ENCODE measurements around the gene VPS8. TPM values are rescaled to one million over a fixed set of nuclear protein-coding genes. Genes with fewer than 3 reads are reported as not detected.

The VPS8 gene
- total RNA-seq, 1 donor from 2014 or later, result 59.4 TPM

DNA sequence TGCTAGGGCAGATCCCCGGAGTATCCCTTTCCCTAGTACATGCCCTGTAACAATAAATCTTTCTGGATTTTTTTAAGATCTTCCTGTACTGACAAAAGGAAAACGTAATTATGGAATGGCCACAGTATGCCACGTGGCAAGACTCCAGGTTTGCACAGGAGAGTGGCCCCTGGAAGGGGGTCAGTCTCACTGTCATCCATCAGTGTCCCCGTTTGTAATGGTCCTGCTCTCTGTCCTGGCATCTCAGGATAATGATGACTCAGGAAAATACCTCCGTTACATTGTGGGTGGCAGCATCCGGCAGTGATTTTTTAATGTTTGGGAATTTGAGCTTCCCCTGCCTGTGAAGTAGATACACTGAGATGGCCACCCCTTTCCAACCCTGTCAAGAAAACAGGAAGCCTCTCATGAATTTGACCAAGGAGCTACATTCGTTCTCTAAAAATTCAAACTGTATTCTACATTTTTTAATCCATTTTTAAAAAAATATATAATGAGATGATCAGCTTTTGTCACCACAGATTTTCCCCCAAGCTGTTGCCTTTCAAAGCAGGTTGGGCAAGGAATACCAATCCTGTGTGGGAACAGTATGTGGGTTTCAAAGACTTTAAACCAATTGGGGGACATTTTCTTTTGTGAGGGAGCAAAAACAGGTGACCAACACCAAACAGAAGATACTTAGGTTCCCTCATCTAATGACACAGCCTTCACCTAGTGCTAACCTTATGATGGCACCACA, 230.5 kb downstream of the VPS8 start:
- Mint-ChIP-seq H3K36me3 (peaks cover 16% of the 10 kb centered on the region), H3K9me3 (peaks cover 7% of the 10 kb centered on the region), H3K4me3 (peak overlapping the region; percentile 19), H3K27ac (no peak overlapping the region), H3K4me1 (ENCODE audit: unreplicated experiment) (peaks cover 31% of the 10 kb centered on the region), H3K27me3 (no peaks in the 10 kb centered on the region)
- DNase-seq (ENCODE audit: extremely low spot score, unreplicated experiment), result no peak
- TF ChIP-seq CTCF (conservative IDR thresholded peaks at IDR 0.05), result no peak

DNA sequence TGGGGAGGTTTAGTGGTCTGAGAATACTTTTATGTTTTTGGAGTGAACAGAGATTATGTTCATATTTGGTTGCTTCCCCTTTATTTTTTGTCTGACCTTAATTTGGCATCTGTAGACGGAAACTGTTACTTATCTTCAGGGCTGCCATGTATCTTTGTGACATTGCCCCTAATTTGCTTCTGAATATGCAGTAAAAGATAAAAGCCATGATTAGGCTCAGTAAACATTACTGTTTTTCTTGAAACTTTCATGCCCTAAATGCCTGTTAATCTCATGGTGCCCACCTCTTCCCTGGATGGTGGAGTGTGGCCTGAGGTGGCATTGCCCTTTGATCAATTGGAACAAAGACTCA, 234.2 kb downstream of the VPS8 start:
- no peak for DNase-seq (ENCODE audit: extremely low spot score, unreplicated experiment)
- Mint-ChIP-seq H3K4me1 (ENCODE audit: unreplicated experiment) (peaks cover 31% of the 10 kb centered on the region), H3K9me3 (peaks cover 5% of the 10 kb centered on the region), H3K27ac (no peak overlapping the region), H3K4me3 (no peak overlapping the region), H3K36me3 (peaks cover 38% of the 10 kb centered on the region), H3K27me3 (no peaks in the 10 kb centered on the region)
- no peak for TF ChIP-seq CTCF (conservative IDR thresholded peaks at IDR 0.05)

- Mint-ChIP-seq H3K9me3 (peaks cover 1% of the 10 kb centered on the region), H3K36me3 (peaks cover 38% of the 10 kb centered on the region), H3K4me3 (no peak overlapping the region), H3K4me1 (ENCODE audit: unreplicated experiment) (peaks cover 27% of the 10 kb centered on the region), H3K27ac (no peak overlapping the region), H3K27me3 (no peaks in the 10 kb centered on the region)
- no peak for TF ChIP-seq CTCF (conservative IDR thresholded peaks at IDR 0.05)
- DNase-seq (ENCODE audit: extremely low spot score, unreplicated experiment), result no peak
Measured at GRCh38 chr3:185046603-185047002, 234.6 kb downstream of the VPS8 start.

DNA sequence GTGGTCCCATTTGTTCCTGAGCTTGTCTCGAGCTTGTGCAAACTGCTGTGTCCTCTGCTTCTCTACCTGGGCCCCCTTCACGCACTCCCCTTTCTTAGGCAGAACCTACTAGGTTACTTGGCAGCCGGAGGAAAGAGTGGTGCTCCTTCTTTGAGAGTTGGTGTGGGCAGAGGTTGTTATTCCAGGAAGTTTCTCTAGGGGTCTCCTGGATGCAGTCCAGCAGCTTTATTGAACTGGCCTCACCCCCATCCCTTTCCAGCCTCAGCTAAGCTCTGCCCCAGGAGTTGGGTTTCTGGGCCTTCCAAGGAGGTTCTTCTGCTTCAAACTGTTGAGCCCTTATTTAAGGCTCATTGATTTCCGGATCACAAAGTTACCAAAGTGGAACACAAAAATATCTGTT, 237.7 kb downstream of the VPS8 start:
- H3K9me3 Mint-ChIP-seq, result no peaks in the 10 kb centered on the region
- no peak overlapping the region for H3K4me3 Mint-ChIP-seq
- H3K27ac Mint-ChIP-seq, result no peak overlapping the region
- no peak for DNase-seq (ENCODE audit: extremely low spot score, unreplicated experiment)
- TF ChIP-seq CTCF (conservative IDR thresholded peaks at IDR 0.05), result peak; percentile 39
- peaks cover 57% of the 10 kb centered on the region for H3K36me3 Mint-ChIP-seq
- no peaks in the 10 kb centered on the region for H3K27me3 Mint-ChIP-seq
- H3K4me1 Mint-ChIP-seq (ENCODE audit: unreplicated experiment), result peaks cover 16% of the 10 kb centered on the region

DNA sequence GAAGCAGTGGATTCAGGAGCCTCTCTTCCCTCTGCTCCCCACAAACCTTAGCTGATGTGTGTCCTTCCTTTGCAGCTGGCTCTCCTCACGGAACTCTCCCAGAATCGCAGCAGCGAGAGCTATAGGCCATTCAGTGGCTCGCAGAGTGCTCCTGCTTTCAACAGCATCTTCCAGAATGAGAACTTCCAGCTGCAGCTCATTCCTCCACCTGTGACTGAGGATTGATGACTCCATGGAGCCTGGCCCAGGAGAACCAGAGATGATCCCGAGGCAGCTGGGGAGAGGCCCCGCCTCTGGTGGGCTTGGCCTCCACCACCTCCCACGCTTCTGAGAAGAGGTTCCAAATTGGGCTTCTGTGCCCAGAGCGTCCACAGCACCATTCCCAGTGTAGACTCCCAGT, 239.8 kb downstream of the VPS8 start:
- DNase-seq (ENCODE audit: extremely low spot score, unreplicated experiment), result peak; percentile 29

More for the DNA sequence above, 239.8 kb downstream of the VPS8 start:
- no peak overlapping the region for H3K4me3 Mint-ChIP-seq
- no peak overlapping the region for H3K27ac Mint-ChIP-seq
- peaks cover 60% of the 10 kb centered on the region for H3K36me3 Mint-ChIP-seq
- H3K9me3 Mint-ChIP-seq, result peaks cover under 1% of the 10 kb centered on the region
- TF ChIP-seq CTCF (conservative IDR thresholded peaks at IDR 0.05), result no peak
- H3K4me1 Mint-ChIP-seq (ENCODE audit: unreplicated experiment), result no peaks in the 10 kb centered on the region
- no peaks in the 10 kb centered on the region for H3K27me3 Mint-ChIP-seq
